Heart left ventricle (tissue), 16 donors: ENCODE measurements around the gene IFNLR1. TPM values are rescaled to one million over a fixed set of nuclear protein-coding genes. Genes with fewer than 3 reads are reported as not detected.

Experiments
- ATAC-seq, 4 donors: fragments of 200-7000 bp; cut with Tn5 transposase; one replicate each; pipeline ENCODE4 v1.9.1; 2020 to 2022; ENCODE audit warnings: moderate library complexity in 4 of 4, mild to moderate bottlenecking in 3 of 4, moderate number of reproducible peaks in 1 of 4
- DNase-seq, 5 donors: peaks; one replicate each; pipeline ENCODE4 v3.0.0-alpha.2; 2020
- H3K27ac ChIP-seq, 12 donors: fragments of 200-600 bp; sonication (generic) in 4 of 12; one replicate each; pipeline versions ENCODE4 v1.5.0 to v1.8.0; 2016 to 2022; ENCODE audit warnings: mild to moderate bottlenecking in 2 of 12
- H3K27me3 ChIP-seq, 9 donors: fragments of 200-600 bp; sonication (generic) in 2 of 9; one replicate each; pipeline versions ENCODE4 v1.5.1 to v1.8.0; 2016 to 2022; ENCODE audit warnings: mild to moderate bottlenecking in 3 of 9
- H3K36me3 ChIP-seq, 9 donors: fragments of 200-600 bp; sonication (generic) in 2 of 9; one replicate each; pipeline versions ENCODE4 v1.5.0 to v1.8.0; 2018 to 2022; ENCODE audit warnings: mild to moderate bottlenecking in 2 of 9
- H3K4me1 ChIP-seq, 12 donors: fragments of 200-600 bp; sonication (generic) in 4 of 12; one replicate each; pipeline versions ENCODE4 v1.5.0 to v1.8.0; 2016 to 2022; ENCODE audit warnings: mild to moderate bottlenecking in 3 of 12
- H3K4me3 ChIP-seq, 12 donors: fragments of 200-600 bp; sonication (generic) in 4 of 12; one replicate each; pipeline versions ENCODE4 v1.5.0 to v1.8.0; 2017 to 2022; ENCODE audit warnings: mild to moderate bottlenecking in 9 of 12, moderate library complexity in 4 of 12
- H3K9me3 ChIP-seq, 12 donors: fragments of 200-600 bp; sonication (generic) in 4 of 12; one replicate each; pipeline versions ENCODE4 v1.5.0 to v1.8.0; 2016 to 2022; ENCODE audit warnings: mild to moderate bottlenecking in 1 of 12
- POLR2A ChIP-seq, 2 donors: fragments of 450-650 bp; IDR thresholded peaks; one replicate each; pipeline ENCODE4 v1.6.1; 2017; ENCODE audit warnings: antibody characterized with exemption in 2 of 2, mild to moderate bottlenecking in 2 of 2, moderate library complexity in 2 of 2
- WGBS, 4 donors: extraction: QIAGEN DNeasy Blood & Tissue Kit in 2 of 4; methylation state at CpG; one replicate each; pipeline versions ENCODE4 v1.1.5 to v1.1.7; 2013 to 2018; 5-methylcytosine and 5-hydroxymethylcytosine counted together
- intact Hi-C, 10 donors: fragments of 100-400 bp; cut with DNase I; formaldehyde crosslinking; loops; one replicate each; pipeline versions ENCODE4 v1.11.1 to v1.14.2; 2022
- polyA plus RNA-seq, 2 donors: library from polyadenylated mRNA; stranded (reverse); fragments of 200-250 nt; gene quantifications; one replicate each; pipeline ENCODE4 v1.2.3, GENCODE V29; 2013
- total RNA-seq, 9 donors: library from RNA; depleted of rRNA in 2 of 9; stranded (reverse); fragments of >200 nt in 2 of 9; fragmentation: NEBNext Ultra II Directional in 3 of 9; extraction: Animal tissue kit (Norgen Biotek cat#: 25700) in 3 of 9; gene quantifications; one replicate each; pipeline versions ENCODE4 v1.1.0 to v1.2.4, GENCODE V29; 2016 to 2023
- TF ChIP-seq, protein P1 (sequence below), 12 donors: fragments of 200-600 bp; sonication (generic) in 4 of 12; IDR thresholded peaks; one replicate each; pipeline versions ENCODE4 v1.5.0 to v1.8.0; 2018 to 2022; ENCODE audit warnings: antibody characterized with exemption in 12 of 12, mild to moderate bottlenecking in 5 of 12
- donor health status: ischemic (EF 13 %, LVEDD 7.1; RV severe dilation, severe dysfunction).
- donor health status: healthy with polysubstance abuse.
- donor health status: DM: no; HTN: yes; CAD: no.
- donor health status: DM: no; HTN: no; CAD: no.
- donor health status: ischemic (EF 25% LVEDD 6.9; RV normal size, moderate dysfunction).
- donor health status: ischemic (EF 25% LVEDD 5.7; RV mildly dilated, moderate dysfunction).
- donor health status: healthy.
- donor health status: DM: yes; HTN: yes; CAD: no.
- donor health status: ischemic (EF 35%, LVEDD 5.7; RV mildly dilated, moderate dysfunction).
- donor health status: nonischemic (EF 11% LVEDD 7.7; RV severe dilation, severe dysfunction).
- donor health status: DM: yes; HTN: yes; CAD: no.
- donor health status: PGD.
- donor health status: ischemic (EF 29% LVEDD 5.4; RV normal size, mild dysfunction).
- donor health status: nonischemic (EF 23%, LVEDD 6.1; RV moderate dilation, normal function).

The IFNLR1 gene
- total and polyA plus RNA-seq, 11 donors, result 0.99 to 3.4 (median 2.7) TPM

- peaks cover 0 to 13% (median 5%) of the 10 kb centered on the region in 12 donors for H3K4me1 ChIP-seq
- intact Hi-C loops, result no loop called here
- no peak for TF ChIP-seq POLR2A (IDR thresholded peaks at IDR 0.05)
- TF ChIP-seq, protein P1, sequence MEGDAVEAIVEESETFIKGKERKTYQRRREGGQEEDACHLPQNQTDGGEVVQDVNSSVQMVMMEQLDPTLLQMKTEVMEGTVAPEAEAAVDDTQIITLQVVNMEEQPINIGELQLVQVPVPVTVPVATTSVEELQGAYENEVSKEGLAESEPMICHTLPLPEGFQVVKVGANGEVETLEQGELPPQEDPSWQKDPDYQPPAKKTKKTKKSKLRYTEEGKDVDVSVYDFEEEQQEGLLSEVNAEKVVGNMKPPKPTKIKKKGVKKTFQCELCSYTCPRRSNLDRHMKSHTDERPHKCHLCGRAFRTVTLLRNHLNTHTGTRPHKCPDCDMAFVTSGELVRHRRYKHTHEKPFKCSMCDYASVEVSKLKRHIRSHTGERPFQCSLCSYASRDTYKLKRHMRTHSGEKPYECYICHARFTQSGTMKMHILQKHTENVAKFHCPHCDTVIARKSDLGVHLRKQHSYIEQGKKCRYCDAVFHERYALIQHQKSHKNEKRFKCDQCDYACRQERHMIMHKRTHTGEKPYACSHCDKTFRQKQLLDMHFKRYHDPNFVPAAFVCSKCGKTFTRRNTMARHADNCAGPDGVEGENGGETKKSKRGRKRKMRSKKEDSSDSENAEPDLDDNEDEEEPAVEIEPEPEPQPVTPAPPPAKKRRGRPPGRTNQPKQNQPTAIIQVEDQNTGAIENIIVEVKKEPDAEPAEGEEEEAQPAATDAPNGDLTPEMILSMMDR (IDR thresholded peaks at IDR 0.05), result no peak
- H3K4me3 ChIP-seq, result no peak overlapping the region
- H3K27ac ChIP-seq, result no peak overlapping the region
- no peaks in the 10 kb centered on the region for H3K27me3 ChIP-seq
- no peaks in the 10 kb centered on the region for H3K36me3 ChIP-seq
- H3K9me3 ChIP-seq, result peaks cover 0 to 4% (median 0%) of the 10 kb centered on the region in 12 donors
- ATAC-seq (no peak), DNase-seq (no peak)
- WGBS, 4 donors, result 87 to 90% (median 88%) methylated on average over 11 of the region's 11 CpGs
These were observed 47.2 kb downstream of the IFNLR1 start for GRCh38 chr1:24139841-24140425.

DNA sequence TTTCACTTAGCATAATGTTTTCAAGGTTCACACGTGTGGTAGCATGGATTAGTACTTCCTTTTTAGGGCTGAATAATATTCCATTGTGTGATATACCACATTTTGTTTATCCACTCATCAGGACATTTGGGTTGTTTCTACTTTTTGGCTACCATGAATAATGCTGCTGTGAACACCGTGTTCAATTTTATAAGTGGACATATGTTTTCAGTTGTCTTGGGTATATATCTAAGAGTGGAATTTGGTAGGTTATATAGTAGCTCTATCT lies 47.9 kb downstream of the IFNLR1 start:
- Histone ChIP-seq H3K9me3 (peaks cover 0 to 4% (median 0%) of the 10 kb centered on the region in 12 donors), H3K36me3 (no peaks in the 10 kb centered on the region), H3K4me1 (peaks cover 0 to 13% (median 5%) of the 10 kb centered on the region in 12 donors), H3K4me3 (no peak overlapping the region), H3K27me3 (no peaks in the 10 kb centered on the region), H3K27ac (no peak overlapping the region)
- DNase-seq (no peak), ATAC-seq (no peak)
- no peak for TF ChIP-seq POLR2A (IDR thresholded peaks at IDR 0.05)
- TF ChIP-seq, protein P1 (IDR thresholded peaks at IDR 0.05), result no peak
- WGBS, 4 donors, result 67 to 76% (median 74%) methylated on average over 2 of the region's 2 CpGs
- intact Hi-C loops, result no loop called here

DNA sequence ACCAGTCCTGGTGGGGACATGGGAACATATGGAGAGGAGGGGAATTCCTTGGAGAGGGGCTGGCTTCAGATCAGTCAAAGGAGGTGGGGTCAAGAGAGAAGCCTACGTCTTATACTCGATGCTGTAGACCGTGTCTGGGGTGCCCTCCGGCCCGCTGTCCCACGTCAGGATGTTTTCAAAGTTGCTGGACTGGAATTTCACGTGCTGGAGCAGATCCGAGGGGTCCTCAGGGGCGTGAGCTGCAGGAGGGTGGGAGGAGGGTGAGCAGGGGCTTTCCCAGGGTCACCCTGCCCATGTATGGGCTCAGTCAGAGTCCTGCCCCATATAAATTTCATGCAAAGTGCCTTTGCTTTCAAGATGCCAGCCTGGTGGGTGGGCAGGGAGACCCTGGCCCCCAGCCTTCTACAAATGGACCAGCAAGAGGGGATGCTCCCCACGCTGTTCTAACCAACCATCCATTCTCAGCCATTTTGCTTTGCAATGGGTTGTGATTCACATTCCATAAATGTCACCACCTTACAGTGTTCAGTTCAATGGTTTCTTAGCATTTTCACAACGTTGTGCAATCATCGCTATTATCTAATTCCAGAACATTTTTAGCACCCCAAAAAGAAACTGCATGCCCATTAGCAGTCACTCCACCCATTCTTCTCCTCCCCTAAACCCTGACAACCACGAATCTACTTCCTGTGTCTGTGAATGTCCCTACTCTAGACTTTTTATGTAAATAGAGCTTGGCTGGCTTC lies 48.4 kb downstream of the IFNLR1 start:
- ATAC-seq, result no peak
- WGBS, 4 donors, result 65 to 69% (median 67%) methylated on average over 13 of the region's 13 CpGs
- TF ChIP-seq, protein P1 (IDR thresholded peaks at IDR 0.05), result no peak
- DNase-seq, result no peak
- H3K4me1 ChIP-seq, result peaks cover 0 to 13% (median 4%) of the 10 kb centered on the region in 12 donors
- no peaks in the 10 kb centered on the region for H3K36me3 ChIP-seq
- intact Hi-C loops, result no loop called here
- no peaks in the 10 kb centered on the region for H3K27me3 ChIP-seq
- H3K9me3 ChIP-seq, result peaks cover 0 to 4% (median 0%) of the 10 kb centered on the region in 12 donors
- no peak overlapping the region for H3K27ac ChIP-seq
- no peak overlapping the region for H3K4me3 ChIP-seq

DNA sequence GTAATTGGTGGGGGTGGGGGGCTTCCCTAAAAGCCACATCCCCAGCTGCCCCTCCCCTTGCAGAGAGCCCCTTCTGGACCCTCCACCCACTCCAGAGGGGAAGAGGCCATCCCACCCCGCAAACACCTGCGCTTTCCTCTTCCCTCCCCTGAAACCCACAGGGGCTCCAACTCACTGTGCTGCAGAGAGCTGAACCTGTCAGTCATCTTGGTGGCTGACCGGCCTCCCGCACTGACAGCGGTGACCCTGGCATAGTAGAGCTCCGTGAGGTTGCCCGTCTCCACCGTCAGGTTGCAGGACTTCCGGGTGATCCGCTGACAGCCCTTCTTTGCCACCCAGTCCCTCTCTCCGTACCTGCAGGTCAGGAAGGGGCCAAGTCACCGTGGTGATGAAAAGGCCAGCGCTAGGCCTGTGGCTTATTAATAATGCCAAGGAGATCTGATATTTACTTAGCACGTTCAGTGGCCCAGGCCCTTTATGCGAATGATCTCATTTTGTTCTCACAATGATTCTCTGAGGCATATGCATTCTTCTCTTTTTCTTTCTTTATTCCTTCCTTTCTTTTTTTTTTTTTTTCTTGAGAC lies 50.0 kb downstream of the IFNLR1 start:
- Histone ChIP-seq H3K27ac (no peak overlapping the region), H3K9me3 (peaks cover 0 to 4% (median 0%) of the 10 kb centered on the region in 12 donors), H3K27me3 (no peaks in the 10 kb centered on the region), H3K4me1 (no peaks in the 10 kb centered on the region), H3K36me3 (no peaks in the 10 kb centered on the region), H3K4me3 (no peak overlapping the region)
- TF ChIP-seq POLR2A (IDR thresholded peaks at IDR 0.05), result no peak
- TF ChIP-seq, protein P1 (IDR thresholded peaks at IDR 0.05), result no peak
- ATAC-seq (no peak), DNase-seq (no peak)
- 79 to 86% (median 82%) methylated on average over 14 to 15 of the region's 15 CpGs for WGBS, 4 donors
- intact Hi-C loops, result no loop called here
